Ishikawa (cell line): ENCODE data around the gene CLASRP.
A peak's percentile ranks its signal among the peaks of the same experiment; 100 is the strongest.

ENCODE experiments used
- CEBPB ChIP-seq: IDR thresholded peaks from 2 replicates; pipeline ENCODE4 v1.6.1; 2012
- CREB1 ChIP-seq: IDR thresholded peaks from 2 replicates; pipeline ENCODE4 v1.6.1; 2012; ENCODE audit warnings: low read depth
- EGR1 ChIP-seq: IDR thresholded peaks from 2 replicates; pipeline ENCODE4 v1.6.1; 2012
- EP300 ChIP-seq: IDR thresholded peaks from 2 replicates; pipeline ENCODE4 v1.6.1; 2012; ENCODE audit warnings: borderline replicate concordance
- FOXM1 ChIP-seq: IDR thresholded peaks from 2 replicates; pipeline ENCODE4 v1.6.1; 2012; ENCODE audit warnings: low read depth, borderline replicate concordance
- MAX ChIP-seq: IDR thresholded peaks from 2 replicates; pipeline ENCODE4 v1.6.1; 2012
- NFIC ChIP-seq: IDR thresholded peaks from 2 replicates; pipeline ENCODE4 v1.6.1; 2012
- RAD21 ChIP-seq: IDR thresholded peaks from 2 replicates; pipeline ENCODE4 v1.6.1; 2012; ENCODE audit warnings: low read depth
- REST ChIP-seq: IDR thresholded peaks from 2 replicates; pipeline ENCODE4 v1.6.1; 2012; ENCODE audit warnings: low read depth, mild to moderate bottlenecking
- TAF1 ChIP-seq: IDR thresholded peaks from 2 replicates; pipeline ENCODE4 v1.6.1; 2012; ENCODE audit warnings: low read depth, mild to moderate bottlenecking
- TCF12 ChIP-seq: IDR thresholded peaks from 2 replicates; pipeline ENCODE4 v1.6.1; 2012; ENCODE audit warnings: low read depth
- TEAD4 ChIP-seq: IDR thresholded peaks from 2 replicates; pipeline ENCODE4 v1.6.1; 2012
- USF1 ChIP-seq: IDR thresholded peaks from 2 replicates; pipeline ENCODE4 v1.6.1; 2012
- YY1 ChIP-seq: IDR thresholded peaks from 2 replicates; pipeline ENCODE4 v1.6.1; 2012; ENCODE audit warnings: low read depth
- ZBTB7A ChIP-seq: IDR thresholded peaks from 2 replicates; pipeline ENCODE4 v1.6.1; 2012; ENCODE audit warnings: low read depth

The CLASRP gene

GRCh38 chr19:45090034-45090433, 51.2 kb downstream of the CLASRP start:
- TF ChIP-seq TCF12: no peak
- no peak for TF ChIP-seq TAF1
- no peak for TF ChIP-seq NFIC
- TF ChIP-seq ZBTB7A: no peak
- TF ChIP-seq REST: no peak
- no peak for TF ChIP-seq RAD21
- no peak for TF ChIP-seq TEAD4
- TF ChIP-seq MAX: no peak
- TF ChIP-seq CREB1: no peak
- TF ChIP-seq CEBPB: no peak
- TF ChIP-seq EP300: no peak
- no peak for TF ChIP-seq EGR1
- no peak for TF ChIP-seq USF1
- TF ChIP-seq YY1: no peak
- no peak for TF ChIP-seq FOXM1

GRCh38 chr19:45090606-45091005, 51.8 kb downstream of the CLASRP start:
- TF ChIP-seq TCF12: no peak
- TF ChIP-seq EP300: no peak
- no peak for TF ChIP-seq RAD21
- no peak for TF ChIP-seq EGR1
- TF ChIP-seq MAX: no peak
- TF ChIP-seq ZBTB7A: no peak
- TF ChIP-seq CEBPB: no peak
- no peak for TF ChIP-seq TEAD4
- no peak for TF ChIP-seq TAF1
- TF ChIP-seq REST: no peak
- TF ChIP-seq USF1: no peak
- no peak for TF ChIP-seq FOXM1
- no peak for TF ChIP-seq CREB1
- TF ChIP-seq YY1: no peak
- TF ChIP-seq NFIC: no peak

- peak; percentile 44 for TF ChIP-seq TAF1
- TF ChIP-seq CEBPB: no peak; the same call in 1 of the 2 replicates
- no peak for TF ChIP-seq ZBTB7A
- 0 out of 2 replicates have a peak, but pooled peaks have one; percentile 19 for TF ChIP-seq NFIC
- TF ChIP-seq REST: no peak
- peak; percentile 56 for TF ChIP-seq TEAD4
- peak; percentile 70 for TF ChIP-seq EP300
- TF ChIP-seq MAX: peak; percentile 86
- peak; percentile 95 for TF ChIP-seq USF1
- TF ChIP-seq TCF12: peak; percentile 49; the same call in 1 of the 2 replicates
- TF ChIP-seq CREB1: peak; percentile 50
- no peak; the same call in 1 of the 2 replicates for TF ChIP-seq EGR1
- TF ChIP-seq FOXM1: no peak
- TF ChIP-seq RAD21: no peak
- peak; percentile 81 for TF ChIP-seq YY1
Measured at GRCh38 chr19:45091031-45091923, 52.4 kb downstream of the CLASRP start.
